ENCODE results near the gene PATL1.
"Not testable (repeated sequence)": the region's sequence is repeated elsewhere in the genome, so short reads cannot be mapped to it uniquely, and the experiment has no call there.

PATL1 gene

GRCh38 chr11:59706518-59707285 is 37.9 kb upstream of the PATL1 start:
- H3K4me3 ChIP-seq (ENCODE audit: low read depth, low read length) = no peak overlapping the region
- DNase-seq (ENCODE audit: low read depth) = no peak
- TF ChIP-seq CTCF (IDR thresholded peaks at IDR 0.05; ENCODE audit: control insufficient read depth, extremely low read depth, insufficient read depth) = no peak

- H3K4me3 ChIP-seq (ENCODE audit: low read depth, low read length) = no peak overlapping the region
- DNase-seq (ENCODE audit: low read depth) = no peak
- TF ChIP-seq CTCF (IDR thresholded peaks at IDR 0.05; ENCODE audit: control insufficient read depth, extremely low read depth, insufficient read depth) = no peak
These were observed 36.5 kb upstream of the PATL1 start for GRCh38 chr11:59705294-59705693.

GRCh38 chr11:59703515-59703914 is 34.7 kb upstream of the PATL1 start:
- not testable (repeated sequence) for H3K4me3 ChIP-seq (ENCODE audit: low read depth, low read length); DNase-seq (ENCODE audit: low read depth)

- not testable (repeated sequence) for H3K4me3 ChIP-seq (ENCODE audit: low read depth, low read length); DNase-seq (ENCODE audit: low read depth)
These were observed 31.3 kb upstream of the PATL1 start for GRCh38 chr11:59700157-59700556.

- TF ChIP-seq CTCF (IDR thresholded peaks at IDR 0.05; ENCODE audit: control insufficient read depth, extremely low read depth, insufficient read depth) = no peak
- DNase-seq (ENCODE audit: low read depth) = no peak
- no peak overlapping the region for H3K4me3 ChIP-seq (ENCODE audit: low read depth, low read length)
These were observed 29.7 kb upstream of the PATL1 start for GRCh38 chr11:59698506-59698905.

- no peak for DNase-seq (ENCODE audit: low read depth)
- H3K4me3 ChIP-seq (ENCODE audit: low read depth, low read length) = no peak overlapping the region
These were observed 24.1 kb upstream of the PATL1 start for GRCh38 chr11:59692915-59693314.

GRCh38 chr11:59691156-59691555 is 22.3 kb upstream of the PATL1 start:
- no peak overlapping the region for H3K4me3 ChIP-seq (ENCODE audit: low read depth, low read length)
- TF ChIP-seq CTCF (IDR thresholded peaks at IDR 0.05; ENCODE audit: control insufficient read depth, extremely low read depth, insufficient read depth) = no peak
- DNase-seq (ENCODE audit: low read depth) = no peak

More at GRCh38 chr11:59692915-59693314, 24.1 kb upstream of the PATL1 start:
- TF ChIP-seq CTCF (IDR thresholded peaks at IDR 0.05; ENCODE audit: control insufficient read depth, extremely low read depth, insufficient read depth) = no peak

GRCh38 chr11:59689015-59689414 is 20.2 kb upstream of the PATL1 start:
- DNase-seq (ENCODE audit: low read depth) = no peak
- no peak for TF ChIP-seq CTCF (IDR thresholded peaks at IDR 0.05; ENCODE audit: control insufficient read depth, extremely low read depth, insufficient read depth)
- no peak overlapping the region for H3K4me3 ChIP-seq (ENCODE audit: low read depth, low read length)

GRCh38 chr11:59681260-59681725 is 12.5 kb upstream of the PATL1 start:
- H3K4me3 ChIP-seq (ENCODE audit: low read depth, low read length); DNase-seq (ENCODE audit: low read depth): not testable (repeated sequence)

Measured in LNCaP clone FGC (cell line).